Caki2 (cell line): ENCODE data around the gene STAC3. TPM values are rescaled to one million over a fixed set of nuclear protein-coding genes. Genes with fewer than 3 reads are reported as not detected.

ENCODE experiments used
- DNase-seq: peaks from one replicate; pipeline ENCODE4 v3.0.0-alpha.2; 2015; ENCODE audit warnings: low read depth
- in situ Hi-C: cut with HindIII; loops from 2 replicates; pipeline ENCODE4 v1.10.0; 2016; ENCODE audit warnings: low sequenced_read_pairs, low pct_unique_long_range_greater_than_20kb, mixed read lengths
- total RNA-seq: library from RNA; depleted of rRNA; stranded (reverse); fragments of >200 nt; shearing (Covaris generic); gene quantifications from 2 replicates; pipeline ENCODE4 v1.2.3, GENCODE V29; 2014; ENCODE audit warnings: low replicate concordance

Gene STAC3
- total RNA-seq, 1 experiment from 2014 or later, result 0.95 TPM

GRCh38 chr12:57229046-57229633 lies 21.8 kb downstream of the STAC3 start:
- in situ Hi-C loops, result no loop called here

GRCh38 chr12:57227315-57228115 lies 23.5 kb downstream of the STAC3 start:
- no peak for DNase-seq
- in situ Hi-C loops, result no loop called here

More at GRCh38 chr12:57229046-57229633, 21.8 kb downstream of the STAC3 start:
- DNase-seq, result no peak

- in situ Hi-C loops, result no loop called here
- DNase-seq, result no peak
These were observed 24.2 kb downstream of the STAC3 start for GRCh38 chr12:57226588-57227314.

- no peak for DNase-seq
- in situ Hi-C loops, result no loop called here
These were observed 25.2 kb downstream of the STAC3 start for GRCh38 chr12:57225680-57226210.

- in situ Hi-C loops, result no loop called here
These were observed 25.9 kb downstream of the STAC3 start for GRCh38 chr12:57224973-57225679.

GRCh38 chr12:57224278-57224972 lies 26.6 kb downstream of the STAC3 start:
- no peak for DNase-seq
- in situ Hi-C loops, result no loop called here

More at GRCh38 chr12:57224973-57225679, 25.9 kb downstream of the STAC3 start:
- DNase-seq, result no peak

- DNase-seq, result no peak
- in situ Hi-C loops, result no loop called here
These were observed 27.5 kb downstream of the STAC3 start for GRCh38 chr12:57223191-57224165.

- in situ Hi-C loops, result no loop called here
- DNase-seq, result no peak
These were observed 28.4 kb downstream of the STAC3 start for GRCh38 chr12:57222286-57223190.

- no peak for DNase-seq
- in situ Hi-C loops, result no loop called here
These were observed 29.6 kb downstream of the STAC3 start for GRCh38 chr12:57221169-57221917.

- DNase-seq, result no peak
- in situ Hi-C loops, result no loop called here
These were observed 30.2 kb downstream of the STAC3 start for GRCh38 chr12:57220770-57221168.

- in situ Hi-C loops, result no loop called here
- DNase-seq, result no peak
These were observed 30.8 kb downstream of the STAC3 start for GRCh38 chr12:57219993-57220754.

GRCh38 chr12:57219205-57219992 lies 31.6 kb downstream of the STAC3 start:
- in situ Hi-C loops, result no loop called here

GRCh38 chr12:57218030-57218853 lies 32.7 kb downstream of the STAC3 start:
- no peak for DNase-seq
- in situ Hi-C loops, result no loop called here

More at GRCh38 chr12:57219205-57219992, 31.6 kb downstream of the STAC3 start:
- DNase-seq, result no peak
